ENCODE measurements around the gene TFB2M. TPM values are rescaled to one million over a fixed set of nuclear protein-coding genes. Genes with fewer than 3 reads are reported as not detected.
A peak's percentile ranks its signal among the peaks of the same experiment; 100 is the strongest.

Gene TFB2M
- total RNA-seq, 1 experiment from 2014 or later = 27.7 TPM

DNA sequence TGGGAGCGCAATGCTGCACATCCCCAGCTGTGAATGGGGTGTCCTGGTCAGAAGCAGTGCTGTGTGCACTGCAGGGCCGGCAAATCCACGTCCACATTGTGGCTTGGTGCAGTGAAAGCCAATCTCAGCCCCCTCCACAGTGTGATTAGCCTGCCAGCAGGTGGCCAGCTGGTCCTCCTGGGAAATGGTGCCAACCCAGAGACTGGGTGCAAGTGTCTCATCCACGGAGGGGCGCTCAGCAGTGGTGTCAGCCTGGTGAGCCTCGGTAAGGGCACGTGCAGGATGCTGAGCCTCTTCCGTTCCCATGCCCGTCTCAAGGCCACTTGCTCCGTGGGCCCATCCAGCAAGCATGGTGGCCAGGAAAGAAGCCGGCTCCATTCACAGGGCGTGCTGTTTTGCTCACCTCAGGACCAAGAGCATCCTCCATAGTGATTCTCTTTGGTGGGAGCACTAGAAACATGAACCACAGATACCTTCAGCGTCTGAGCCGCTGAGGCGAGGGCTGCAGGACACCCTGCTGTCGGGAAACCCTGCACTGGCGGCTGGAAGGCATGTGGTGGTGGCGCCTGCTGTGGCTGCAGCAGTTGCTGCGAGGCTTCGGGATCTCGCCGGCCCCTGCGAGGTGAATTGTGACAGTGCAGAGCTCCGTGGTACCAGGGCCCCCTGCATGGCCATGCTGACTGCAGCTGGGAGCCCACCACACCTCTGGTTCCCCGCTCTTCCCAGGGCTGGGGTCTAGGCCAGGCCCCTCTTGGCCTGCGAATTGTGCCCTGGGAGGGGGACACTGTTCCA is 57.0 kb downstream of the TFB2M start:
- H4K91ac ChIP-seq (ENCODE audit: insufficient read length, low read depth, low read length) = no peak overlapping the region

More for the DNA sequence above, 57.0 kb downstream of the TFB2M start:
- Mint-ChIP-seq H3K9me3 (peaks cover 7 to 8% of the 10 kb centered on the region in 2 experiments), H3K27ac (no peak overlapping the region), H3K27me3 (ENCODE audit: low read depth) (peaks cover 2% of the 10 kb centered on the region), H3K4me1 (peaks cover 13 to 15% of the 10 kb centered on the region in 2 experiments), H3K4me3 (no peak overlapping the region), H3K36me3 (ENCODE audit: insufficient read depth in 1 of 3, low read depth in 3 of 3) (peaks cover 0 to under 1% (median 0%) of the 10 kb centered on the region in 3 experiments; a peak in 1 of 7 replicates)
- Histone ChIP-seq H3K79me1 (ENCODE audit: insufficient read depth, low read depth, low read length, poor library complexity, severe bottlenecking) (no peaks in the 10 kb centered on the region), H2AK5ac (ENCODE audit: insufficient read length, low read length) (no peak overlapping the region), H4K5ac (ENCODE audit: insufficient read length, low read depth, low read length) (peak overlapping the region; percentile 55), H3K23ac (ENCODE audit: insufficient read length, low read depth, low read length) (no peak overlapping the region), H3K79me2 (ENCODE audit: insufficient read depth, low read length) (no peaks in the 10 kb centered on the region), H2BK15ac (ENCODE audit: low read depth, low read length) (no peak overlapping the region), H2BK120ac (ENCODE audit: low read depth, low read length, poor library complexity, severe bottlenecking) (no peak overlapping the region), H3T11ph (ENCODE audit: low read length) (no peak overlapping the region), H3K4me2 (ENCODE audit: insufficient read depth, insufficient read length, low read length) (no peak overlapping the region), H2AFZ (ENCODE audit: low read length) (no peak overlapping the region), H3K56ac (ENCODE audit: insufficient read length, low read depth, low read length) (no peak overlapping the region), H3K9ac (ENCODE audit: extremely low read depth, insufficient read length, low read length) (no peak overlapping the region), H3K27ac (ENCODE audit: insufficient read length, low read depth, low read length) (no peak overlapping the region), H2BK12ac (ENCODE audit: insufficient read length, low read depth, low read length) (no peak overlapping the region), H3K23me2 (ENCODE audit: insufficient read length, low read depth, low read length, poor library complexity, severe bottlenecking) (no peaks in the 10 kb centered on the region), H4K8ac (replicated peaks; ENCODE audit: insufficient read length, low read depth, low read length) (no peak overlapping the region), H3K4me1 (ENCODE audit: insufficient read depth, low read length) (no peaks in the 10 kb centered on the region), H3K18ac (ENCODE audit: insufficient read length, low read depth, low read length) (no peak overlapping the region), H3K4ac (ENCODE audit: low read depth, low read length) (no peak overlapping the region), H2BK20ac (ENCODE audit: low read depth, low read length, poor library complexity, severe bottlenecking) (no peak overlapping the region), H2BK5ac (ENCODE audit: insufficient read length, low read length) (no peak overlapping the region), H3K9me3 (ENCODE audit: control insufficient read depth, low read depth, low read length) (no peaks in the 10 kb centered on the region), H3K27me3 (ENCODE audit: insufficient read depth, low read length) (no peaks in the 10 kb centered on the region; the same call in 1 of the 2 replicates), H3K14ac (ENCODE audit: insufficient read depth, low read length) (no peak overlapping the region; the same call in 1 of the 2 replicates), H4K20me1 (ENCODE audit: control insufficient read depth, insufficient read depth, insufficient read length) (no peaks in the 10 kb centered on the region)
- no CpG with 5 or more reads among the region's 26 CpGs for WGBS (ENCODE audit: extremely low coverage, insufficient read length, low lambda C conversion rate)
- no peak for TF ChIP-seq CTCF (conservative IDR thresholded peaks at IDR 0.05)
- no peak for DNase-seq

Measured in H9 (cell line).